ENCODE measurements around the gene TTC27.

DNA sequence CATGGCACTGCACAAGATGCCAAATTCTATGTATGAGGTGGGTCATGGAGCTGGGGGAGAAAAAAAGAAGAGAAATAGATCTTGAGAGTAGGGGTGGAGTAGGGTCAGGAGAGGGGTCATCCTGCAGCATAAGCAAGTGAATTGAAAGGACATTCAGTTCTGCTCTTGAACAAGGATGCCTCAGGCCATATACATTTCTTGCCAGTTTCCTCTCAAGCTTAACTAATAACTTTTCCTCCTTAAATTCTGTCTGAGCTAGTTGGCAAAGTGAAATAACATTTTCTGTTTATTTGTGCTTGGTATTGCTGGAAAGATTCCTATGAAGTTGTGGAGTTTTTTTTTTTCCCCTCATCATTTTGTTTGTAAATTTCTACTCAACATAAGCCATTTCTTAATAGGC lies 219.9 kb downstream of the TTC27 start:
- TF ChIP-seq CTCF (optimal IDR thresholded peaks at IDR 0.05 in 1 of 3, IDR thresholded peaks at IDR 0.05 in 1 of 3, conservative IDR thresholded peaks at IDR 0.05 in 1 of 3; ENCODE audit: extremely low read depth in 1 of 3, insufficient read depth in 2 of 3, low read length in 3 of 3) (no peak), EZH2 (IDR thresholded peaks at IDR 0.05; ENCODE audit: low read length) (no peak)

Measured in keratinocyte (primary cell).